A673 (cell line): Measurements from ENCODE around the gene ANO7. TPM values are rescaled to one million over a fixed set of nuclear protein-coding genes. Genes with fewer than 3 reads are reported as not detected.

Source experiments
- BruUV-seq: library from RNA; stranded (reverse); fragments of 400-500 nt; replicated peaks from 2 replicates; lab custom pipeline; 2021; lab: Mats Ljungman, UMichigan
- CTCF ChIA-PET: fragments of 300-600 bp; sonication (Branson Sonifier 250); formaldehyde crosslinking; loops from one replicate; lab custom pipeline; 2022; ENCODE audit warnings: antibody characterized with exemption; lab: Charles Lee
- POLR2A ChIA-PET: fragments of 300-600 bp; sonication (Branson Sonifier 250); formaldehyde crosslinking; loops from one replicate; lab custom pipeline; 2022; ENCODE audit warnings: antibody characterized with exemption; ENCODE audit not compliant: low non-redundant PET; lab: Charles Lee
- DNase-seq: peaks from one replicate; pipeline ENCODE4 v3.0.0-alpha.2; 2015; ENCODE audit warnings: low spot score
- H3K27ac ChIP-seq: fragments of 200-600 bp; sonication (generic); 2 replicates; pipeline ENCODE4 v1.5.1; 2016; ENCODE audit warnings: mixed run types, low read depth, mild to moderate bottlenecking, mixed read lengths, antibody characterized with exemption, low read length; ENCODE audit not compliant: poor library complexity, severe bottlenecking
- H3K27me3 ChIP-seq: fragments of 200-600 bp; sonication (generic); replicated peaks from 2 replicates; pipeline ENCODE4 v1.6.1; 2017; ENCODE audit warnings: mixed run types, low read depth, mild to moderate bottlenecking, mixed read lengths, antibody characterized with exemption, low read length; ENCODE audit not compliant: insufficient read depth, poor library complexity
- H3K36me3 ChIP-seq: fragments of 200-600 bp; sonication (generic); 2 replicates; pipeline ENCODE4 v1.6.1; 2016; ENCODE audit warnings: mixed run types, mild to moderate bottlenecking, mixed read lengths, antibody characterized with exemption, low read length; ENCODE audit not compliant: insufficient read depth, poor library complexity, severe bottlenecking
- H3K4me1 ChIP-seq: fragments of 200-600 bp; sonication (generic); 2 replicates; pipeline ENCODE4 v1.6.1; 2017; ENCODE audit warnings: mixed run types, mild to moderate bottlenecking, mixed read lengths, antibody characterized with exemption, low read length; ENCODE audit not compliant: insufficient read depth, poor library complexity, severe bottlenecking
- H3K4me3 ChIP-seq: fragments of 200-600 bp; sonication (generic); 2 replicates; pipeline ENCODE4 v1.5.1; 2016; ENCODE audit warnings: low read depth, mixed run types, mild to moderate bottlenecking, mixed read lengths, low read length; ENCODE audit not compliant: poor library complexity, severe bottlenecking
- H3K9me3 ChIP-seq: fragments of 200-600 bp; sonication (generic); 2 replicates; pipeline ENCODE4 v1.6.1; 2016; ENCODE audit warnings: mixed run types, low read depth, mild to moderate bottlenecking, mixed read lengths, antibody characterized with exemption, low read length; ENCODE audit not compliant: poor library complexity, severe bottlenecking
- EZH2 ChIP-seq: fragments of 200-600 bp; sonication (generic); IDR thresholded peaks from 2 replicates; pipeline ENCODE4 v1.6.1; 2017; ENCODE audit warnings: borderline replicate concordance, low read depth, mild to moderate bottlenecking, mixed read lengths, antibody characterized with exemption, low read length; ENCODE audit not compliant: poor library complexity, severe bottlenecking
- intact Hi-C: fragments of 100-400 bp; cut with micrococcal nuclease; formaldehyde crosslinking; loops from one replicate; pipeline ENCODE4 v1.10.0; 2022; ENCODE audit not compliant: unreplicated experiment
- total RNA-seq: library from RNA; stranded (reverse); gene quantifications from 2 replicates; pipeline ENCODE4 v1.2.3, GENCODE V29; 2021
- TF ChIP-seq, protein P1 (sequence below): fragments of 300-800, 200-600 bp; sonication (generic); conservative IDR thresholded peaks from 2 replicates; pipeline ENCODE4 v1.5.1; 2017; ENCODE audit warnings: low read depth, mild to moderate bottlenecking, antibody characterized with exemption, low read length, moderate library complexity, mixed read lengths

Gene ANO7
- total RNA-seq, 1 experiment from 2014 or later, result 0.45 TPM

DNA sequence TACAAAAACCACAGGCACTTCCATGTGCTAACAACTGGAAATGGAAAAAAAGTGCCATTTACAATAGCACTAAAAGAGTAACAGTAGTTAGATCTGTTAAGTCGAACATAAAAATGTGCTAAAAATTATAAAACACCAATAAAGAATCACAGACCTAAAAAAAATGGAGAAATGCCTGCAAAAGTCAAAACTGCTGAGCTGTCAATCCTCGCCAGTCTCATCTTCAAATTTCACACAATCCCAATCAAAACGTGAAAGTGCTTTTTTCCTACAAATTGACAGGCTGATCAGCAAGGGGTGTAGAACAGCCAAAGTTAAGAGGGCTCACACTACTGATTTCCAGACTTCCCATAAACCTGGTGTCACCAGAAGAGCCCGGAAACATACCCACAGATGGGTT, 53.2 kb downstream of the ANO7 start:
- DNase-seq, result no peak
- Histone ChIP-seq H3K4me1 (no peaks in the 10 kb centered on the region), H3K27ac (no peak overlapping the region), H3K9me3 (no peaks in the 10 kb centered on the region), H3K4me3 (no peak overlapping the region), H3K36me3 (peaks cover 99% of the 10 kb centered on the region), H3K27me3 (no peaks in the 10 kb centered on the region)
- intact Hi-C loops, result no loop called here
- ChIA-PET CTCF (no interaction called here), POLR2A (interaction anchor here (0.6 kb wide), 1 partner anchor 32 kb away, joined by 3 read pairs; no protein-coding TSS in a partner anchor)
- BruUV-seq, result no TSS peak
- no peak for TF ChIP-seq EZH2
- TF ChIP-seq, protein P1, sequence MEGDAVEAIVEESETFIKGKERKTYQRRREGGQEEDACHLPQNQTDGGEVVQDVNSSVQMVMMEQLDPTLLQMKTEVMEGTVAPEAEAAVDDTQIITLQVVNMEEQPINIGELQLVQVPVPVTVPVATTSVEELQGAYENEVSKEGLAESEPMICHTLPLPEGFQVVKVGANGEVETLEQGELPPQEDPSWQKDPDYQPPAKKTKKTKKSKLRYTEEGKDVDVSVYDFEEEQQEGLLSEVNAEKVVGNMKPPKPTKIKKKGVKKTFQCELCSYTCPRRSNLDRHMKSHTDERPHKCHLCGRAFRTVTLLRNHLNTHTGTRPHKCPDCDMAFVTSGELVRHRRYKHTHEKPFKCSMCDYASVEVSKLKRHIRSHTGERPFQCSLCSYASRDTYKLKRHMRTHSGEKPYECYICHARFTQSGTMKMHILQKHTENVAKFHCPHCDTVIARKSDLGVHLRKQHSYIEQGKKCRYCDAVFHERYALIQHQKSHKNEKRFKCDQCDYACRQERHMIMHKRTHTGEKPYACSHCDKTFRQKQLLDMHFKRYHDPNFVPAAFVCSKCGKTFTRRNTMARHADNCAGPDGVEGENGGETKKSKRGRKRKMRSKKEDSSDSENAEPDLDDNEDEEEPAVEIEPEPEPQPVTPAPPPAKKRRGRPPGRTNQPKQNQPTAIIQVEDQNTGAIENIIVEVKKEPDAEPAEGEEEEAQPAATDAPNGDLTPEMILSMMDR, result no peak

DNA sequence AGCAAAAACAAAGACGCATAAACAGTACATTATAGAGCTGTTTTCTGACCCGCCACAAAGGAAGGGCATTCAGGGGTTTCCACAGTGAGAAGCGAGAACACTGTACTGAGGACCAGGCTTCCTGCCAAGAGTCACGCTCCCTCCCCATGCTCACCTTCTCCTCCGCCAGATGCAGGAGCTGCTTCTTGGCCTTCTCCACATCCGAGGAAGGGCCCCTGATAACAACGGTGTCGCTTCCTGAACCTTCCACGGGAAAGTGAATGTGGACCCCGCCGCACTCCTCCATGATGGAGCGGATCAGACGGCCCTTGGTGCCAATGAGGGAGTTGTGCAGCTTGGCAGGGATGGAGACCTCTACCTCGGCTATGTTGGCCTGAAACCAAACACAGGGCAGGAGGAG, 53.8 kb downstream of the ANO7 start:
- ChIA-PET CTCF (no interaction called here), POLR2A (no interaction called here)
- intact Hi-C loops, result no loop called here
- BruUV-seq, result no TSS peak
- no peaks in the 10 kb centered on the region for H3K27me3 ChIP-seq
- H3K4me1 ChIP-seq, result no peaks in the 10 kb centered on the region
- TF ChIP-seq, protein P1, result no peak
- TF ChIP-seq EZH2, result no peak
- H3K27ac ChIP-seq, result no peak overlapping the region
- DNase-seq, result no peak
- peaks cover 99% of the 10 kb centered on the region for H3K36me3 ChIP-seq
- H3K4me3 ChIP-seq, result no peak overlapping the region
- H3K9me3 ChIP-seq, result no peaks in the 10 kb centered on the region

DNA sequence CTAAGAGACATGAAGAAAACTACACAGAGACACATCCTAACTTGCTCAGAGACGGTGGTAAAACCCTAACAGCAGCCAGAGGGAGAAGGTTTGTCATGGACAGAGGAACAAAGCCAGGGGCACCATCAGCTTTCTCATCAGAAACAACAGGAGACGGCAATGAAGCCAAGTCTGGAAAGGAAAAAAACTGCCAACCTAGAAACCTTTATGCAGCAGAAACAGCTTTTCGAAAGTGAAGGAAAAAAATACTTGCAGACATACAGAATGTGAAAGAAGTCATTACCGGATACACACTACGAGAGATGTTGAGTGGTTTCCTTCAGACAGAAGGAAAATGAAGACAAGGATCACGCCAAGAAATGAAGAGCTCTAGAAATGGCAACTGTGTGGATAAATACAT, 55.9 kb downstream of the ANO7 start:
- CTCF ChIA-PET, result no interaction called here
- H3K36me3 ChIP-seq, result peaks cover 99% of the 10 kb centered on the region
- TF ChIP-seq, protein P1, result no peak
- no peak for TF ChIP-seq EZH2
- no peak for DNase-seq
- no peak overlapping the region for H3K4me3 ChIP-seq
- no peak overlapping the region for H3K27ac ChIP-seq
- POLR2A ChIA-PET, result no interaction called here
- H3K9me3 ChIP-seq, result no peaks in the 10 kb centered on the region
- no TSS peak for BruUV-seq
- H3K27me3 ChIP-seq, result no peaks in the 10 kb centered on the region
- H3K4me1 ChIP-seq, result no peaks in the 10 kb centered on the region
- intact Hi-C loops, result no loop called here
